HG03432 (cell line): ENCODE data around the gene TCHHL1.
A peak's percentile ranks its signal among the peaks of the same experiment; 100 is the strongest.

Experiments
- ATAC-seq: cut with Tn5 transposase; IDR thresholded peaks from one replicate; pipeline ENCODE4 v1.9.1; 2021; ENCODE audit warnings: mild to moderate bottlenecking, moderate library complexity; ENCODE audit not compliant: unreplicated experiment

Gene TCHHL1

GRCh38 chr1:152039886-152040285 is 49.0 kb downstream of the TCHHL1 start:
- no peak for ATAC-seq

- ATAC-seq = no peak
Observed at GRCh38 chr1:152039461-152039860, 49.4 kb downstream of the TCHHL1 start.

GRCh38 chr1:152038871-152039270 is 50.0 kb downstream of the TCHHL1 start:
- no peak for ATAC-seq

GRCh38 chr1:152036267-152037216 is 52.3 kb downstream of the TCHHL1 start, which contains the start of gene S100A11:
TSS of gene S100A11 (minus strand) at chr1:152037004. CDS start at chr1:152036915, 89 bp downstream.
- peak; percentile 65 for ATAC-seq

DNA sequence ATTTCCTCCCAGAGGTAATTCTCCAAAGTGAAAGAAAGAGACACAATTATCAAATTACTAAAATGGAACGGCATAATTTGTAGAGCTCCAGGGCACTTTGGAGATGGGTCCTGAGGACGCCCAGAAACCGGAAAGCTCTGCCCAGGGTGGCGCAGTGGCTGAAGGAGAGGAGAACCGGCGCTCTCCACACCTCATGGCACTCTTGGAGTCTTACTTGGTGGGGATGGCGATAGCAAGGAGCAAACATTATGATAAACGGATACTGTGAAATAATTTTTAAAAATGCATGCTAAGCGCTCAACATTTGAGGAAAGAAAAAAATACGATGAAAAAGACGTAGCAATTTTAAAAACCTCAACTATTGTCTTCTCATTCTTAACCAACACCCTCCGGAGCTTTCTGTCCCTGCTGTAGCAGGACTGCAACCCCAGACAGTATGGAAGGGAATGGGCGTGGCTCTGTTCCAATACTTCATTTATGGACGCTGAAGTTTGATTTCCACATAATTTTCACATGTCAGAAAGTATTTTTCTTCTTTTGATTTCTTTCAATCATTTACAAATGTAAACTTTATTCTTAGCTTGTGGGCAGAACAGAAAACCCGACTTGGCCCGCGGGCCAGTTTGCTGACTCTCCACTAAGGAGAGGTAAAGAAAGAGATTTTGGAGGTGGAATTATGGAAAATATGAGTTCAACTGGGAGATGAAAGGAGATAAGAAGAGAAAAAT is 53.2 kb downstream of the TCHHL1 start:
- no peak for ATAC-seq

GRCh38 chr1:152034654-152035538 is 54.0 kb downstream of the TCHHL1 start:
- peak; percentile 55 for ATAC-seq

DNA sequence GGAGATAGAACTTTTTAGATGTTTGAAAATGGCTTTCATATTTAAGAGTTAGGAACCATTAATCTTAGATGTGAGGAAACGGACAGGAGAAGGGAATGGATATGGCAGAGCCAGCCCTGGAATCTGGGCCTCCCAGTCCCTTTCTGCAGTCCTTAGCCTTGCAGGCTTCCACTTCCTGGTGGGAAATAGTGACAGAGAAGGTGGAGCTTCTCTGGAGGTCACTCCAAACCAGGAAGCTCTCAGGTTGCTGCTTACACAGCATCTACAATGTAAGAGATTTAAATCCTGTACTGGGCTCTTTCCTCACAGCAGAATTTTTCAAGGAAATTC is 54.6 kb downstream of the TCHHL1 start:
- peak; percentile 18 for ATAC-seq
